Suprapubic skin (tissue), 3 donors: ENCODE measurements around the gene DCUN1D5.

Experiments
- POLR2A ChIP-seq, 2 donors: fragments of 450-650 bp; IDR thresholded peaks; one replicate each; pipeline ENCODE4 v1.6.1; 2017; ENCODE audit warnings: antibody characterized with exemption in 2 of 2, mild to moderate bottlenecking in 2 of 2, moderate library complexity in 2 of 2
- TF ChIP-seq, protein P1 (sequence below), 2 donors: fragments of 200-600 bp in 1 of 2; fragments of 450-650 bp in 1 of 2; sonication (generic) in 1 of 2; IDR thresholded peaks; one replicate each; pipeline ENCODE4 v1.5.1; 2016 to 2019; ENCODE audit warnings: antibody characterized with exemption in 2 of 2, mild to moderate bottlenecking in 1 of 2, moderate library complexity in 1 of 2

DNA sequence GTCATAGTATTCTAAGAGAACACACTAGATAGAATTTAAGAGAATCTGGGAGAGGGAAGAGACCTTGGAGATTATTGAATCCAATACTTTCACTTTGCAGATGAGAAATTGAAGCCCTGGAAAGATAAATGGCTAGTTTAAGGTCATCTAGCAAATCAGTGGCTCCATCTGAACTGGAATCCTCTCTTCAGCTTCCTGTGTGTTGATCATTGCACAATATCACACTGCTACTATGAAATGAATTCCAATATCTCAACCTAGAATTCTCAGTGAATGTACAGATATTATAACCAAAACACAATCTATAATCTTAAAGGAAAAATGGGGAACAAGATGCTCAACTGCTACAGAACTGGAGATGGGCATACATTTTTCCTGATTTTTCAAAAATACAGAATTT, 44.1 kb downstream of the DCUN1D5 start:
- TF ChIP-seq, protein P1, sequence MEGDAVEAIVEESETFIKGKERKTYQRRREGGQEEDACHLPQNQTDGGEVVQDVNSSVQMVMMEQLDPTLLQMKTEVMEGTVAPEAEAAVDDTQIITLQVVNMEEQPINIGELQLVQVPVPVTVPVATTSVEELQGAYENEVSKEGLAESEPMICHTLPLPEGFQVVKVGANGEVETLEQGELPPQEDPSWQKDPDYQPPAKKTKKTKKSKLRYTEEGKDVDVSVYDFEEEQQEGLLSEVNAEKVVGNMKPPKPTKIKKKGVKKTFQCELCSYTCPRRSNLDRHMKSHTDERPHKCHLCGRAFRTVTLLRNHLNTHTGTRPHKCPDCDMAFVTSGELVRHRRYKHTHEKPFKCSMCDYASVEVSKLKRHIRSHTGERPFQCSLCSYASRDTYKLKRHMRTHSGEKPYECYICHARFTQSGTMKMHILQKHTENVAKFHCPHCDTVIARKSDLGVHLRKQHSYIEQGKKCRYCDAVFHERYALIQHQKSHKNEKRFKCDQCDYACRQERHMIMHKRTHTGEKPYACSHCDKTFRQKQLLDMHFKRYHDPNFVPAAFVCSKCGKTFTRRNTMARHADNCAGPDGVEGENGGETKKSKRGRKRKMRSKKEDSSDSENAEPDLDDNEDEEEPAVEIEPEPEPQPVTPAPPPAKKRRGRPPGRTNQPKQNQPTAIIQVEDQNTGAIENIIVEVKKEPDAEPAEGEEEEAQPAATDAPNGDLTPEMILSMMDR (IDR thresholded peaks at IDR 0.05) = no peak
- no peak for TF ChIP-seq POLR2A (IDR thresholded peaks at IDR 0.05)
